Hepatocyte (in vitro differentiated cells): Measurements from ENCODE around the gene DIAPH1. TPM values are rescaled to one million over a fixed set of nuclear protein-coding genes. Genes with fewer than 3 reads are reported as not detected.

ENCODE experiments used
- DNase-seq: peaks from one replicate; pipeline ENCODE4 v3.0.0-alpha.2; 2016; ENCODE audit warnings: low spot score
- H2AFZ ChIP-seq: fragments of 200-600 bp; sonication (generic); 2 replicates; pipeline ENCODE4 v1.6.0; 2016; ENCODE audit warnings: antibody characterized with exemption, mild to moderate bottlenecking
- H3K27ac ChIP-seq: fragments of 200-600 bp; sonication (generic); 2 replicates; pipeline ENCODE4 v1.5.1; 2016; ENCODE audit warnings: mild to moderate bottlenecking
- H3K27me3 ChIP-seq: fragments of 200-600 bp; sonication (generic); 2 replicates; pipeline ENCODE4 v1.6.1; 2016
- H3K36me3 ChIP-seq: fragments of 200-600 bp; sonication (generic); replicated peaks from 2 replicates; pipeline ENCODE4 v1.5.1; 2016; ENCODE audit warnings: low read depth; ENCODE audit not compliant: insufficient read depth
- H3K4me1 ChIP-seq: fragments of 200-600 bp; sonication (generic); 2 replicates; pipeline ENCODE4 v1.5.1; 2016; ENCODE audit warnings: mild to moderate bottlenecking, moderate library complexity; ENCODE audit not compliant: insufficient read depth
- H3K4me2 ChIP-seq: fragments of 200-600 bp; sonication (generic); 2 replicates; pipeline ENCODE4 v1.6.0; 2016
- H3K4me3 ChIP-seq: fragments of 200-600 bp; sonication (generic); 2 replicates; pipeline ENCODE4 v1.5.1; 2016; ENCODE audit warnings: mild to moderate bottlenecking
- H3K79me2 ChIP-seq: fragments of 200-600 bp; sonication (generic); 2 replicates; pipeline ENCODE4 v1.6.0; 2017; ENCODE audit warnings: mild to moderate bottlenecking
- H3K9me2 ChIP-seq: fragments of 200-600 bp; sonication (generic); replicated peaks from 2 replicates; pipeline ENCODE4 v1.6.0; 2017; ENCODE audit warnings: mild to moderate bottlenecking; ENCODE audit not compliant: insufficient read depth
- H3K9me3 ChIP-seq: fragments of 200-600 bp; sonication (generic); 2 replicates; pipeline ENCODE4 v1.5.1; 2016; ENCODE audit warnings: low read depth, mild to moderate bottlenecking
- H4K20me1 ChIP-seq: fragments of 200-600 bp; sonication (generic); 2 replicates; pipeline ENCODE4 v1.6.0; 2016; ENCODE audit warnings: mild to moderate bottlenecking; ENCODE audit not compliant: insufficient read depth, poor library complexity, severe bottlenecking
- EZH2 ChIP-seq: fragments of 200-600 bp; sonication (generic); IDR thresholded peaks from 2 replicates; pipeline ENCODE4 v1.6.1; 2016; ENCODE audit warnings: antibody characterized with exemption, mild to moderate bottlenecking, borderline replicate concordance
- EZH2phosphoT487 ChIP-seq: fragments of 200-600 bp; sonication (generic); IDR thresholded peaks from one replicate; pipeline ENCODE4 v1.6.1; 2018; ENCODE audit warnings: antibody characterized with exemption, mild to moderate bottlenecking, low read depth, moderate library complexity; ENCODE audit not compliant: unreplicated experiment, severe bottlenecking
- WGBS: methylation state at CpG from one replicate; pipeline ENCODE4 v1.1.6; 2016; ENCODE audit warnings: low lambda C conversion rate; ENCODE audit errors: missing lambda C conversion rate; 5-methylcytosine and 5-hydroxymethylcytosine counted together
- polyA plus RNA-seq: library from polyadenylated mRNA; unstranded; fragments of >200 nt; fragmentation: Nextera tagmentation; extraction: Ambion mirVana; gene quantifications from 2 replicates; pipeline ENCODE4 v1.2.1, GENCODE V29; 2016
- total RNA-seq: library from RNA; depleted of rRNA; stranded (reverse); fragments of >200 nt; gene quantifications from 2 replicates; pipeline ENCODE4 v1.2.3, GENCODE V29; 2014
- TF ChIP-seq, protein P1 (sequence below): fragments of 200-600 bp; sonication (generic); IDR thresholded peaks from 2 replicates; pipeline ENCODE4 v1.5.1; 2016; ENCODE audit warnings: antibody characterized with exemption, mild to moderate bottlenecking; ENCODE audit not compliant: poor library complexity

The DIAPH1 gene
- total and polyA plus RNA-seq, 2 experiments from 2014 or later = 56.6 to 62.4 TPM

DNA sequence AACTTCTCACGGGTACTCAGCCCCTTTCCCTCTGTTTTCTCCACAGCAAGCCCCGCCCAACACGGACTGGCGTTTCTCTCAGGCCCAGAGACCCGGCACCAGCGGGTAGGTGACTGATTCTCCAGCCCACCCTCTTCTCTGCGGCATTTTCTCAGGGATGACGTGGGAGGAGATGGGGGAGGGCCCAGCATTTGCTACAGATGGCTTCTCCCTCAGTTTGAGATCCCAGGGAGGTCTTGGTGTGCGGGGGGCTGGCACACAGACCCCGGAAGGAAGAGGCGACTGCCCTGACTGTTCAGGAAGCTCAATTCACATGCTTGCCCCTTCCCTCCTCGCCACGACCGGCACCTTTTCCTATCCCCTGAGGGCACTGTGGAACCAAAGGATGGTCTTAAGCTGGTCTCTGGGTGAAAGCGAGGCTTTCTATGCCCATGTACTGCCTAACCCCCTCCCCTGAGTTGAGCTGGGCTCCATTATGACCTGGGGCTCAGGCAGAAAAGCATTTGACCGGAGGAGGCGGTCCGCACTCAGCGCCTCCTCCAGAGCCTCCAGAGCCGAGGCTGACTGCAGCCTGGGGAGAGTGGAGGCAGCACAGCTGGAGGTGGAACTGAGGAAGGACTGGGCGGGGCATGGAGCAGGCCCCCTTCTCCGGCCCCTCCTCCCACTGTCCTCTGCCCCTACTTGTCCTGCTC lies 123.9 kb downstream of the DIAPH1 start:
- Histone ChIP-seq H3K36me3 (no peaks in the 10 kb centered on the region), H3K9me2 (no peaks in the 10 kb centered on the region), H2AFZ (no peak overlapping the region), H3K79me2 (no peaks in the 10 kb centered on the region), H3K9me3 (no peaks in the 10 kb centered on the region), H3K4me2 (peak overlapping the region; percentile 68), H3K4me3 (no peak overlapping the region), H3K27ac (peak overlapping the region; percentile 69), H3K4me1 (peaks cover 19% of the 10 kb centered on the region), H3K27me3 (peaks cover 27% of the 10 kb centered on the region), H4K20me1 (no peaks in the 10 kb centered on the region)
- DNase-seq = no peak
- 33% methylated on average over 20 of the region's 22 CpGs for WGBS
- TF ChIP-seq, protein P1, sequence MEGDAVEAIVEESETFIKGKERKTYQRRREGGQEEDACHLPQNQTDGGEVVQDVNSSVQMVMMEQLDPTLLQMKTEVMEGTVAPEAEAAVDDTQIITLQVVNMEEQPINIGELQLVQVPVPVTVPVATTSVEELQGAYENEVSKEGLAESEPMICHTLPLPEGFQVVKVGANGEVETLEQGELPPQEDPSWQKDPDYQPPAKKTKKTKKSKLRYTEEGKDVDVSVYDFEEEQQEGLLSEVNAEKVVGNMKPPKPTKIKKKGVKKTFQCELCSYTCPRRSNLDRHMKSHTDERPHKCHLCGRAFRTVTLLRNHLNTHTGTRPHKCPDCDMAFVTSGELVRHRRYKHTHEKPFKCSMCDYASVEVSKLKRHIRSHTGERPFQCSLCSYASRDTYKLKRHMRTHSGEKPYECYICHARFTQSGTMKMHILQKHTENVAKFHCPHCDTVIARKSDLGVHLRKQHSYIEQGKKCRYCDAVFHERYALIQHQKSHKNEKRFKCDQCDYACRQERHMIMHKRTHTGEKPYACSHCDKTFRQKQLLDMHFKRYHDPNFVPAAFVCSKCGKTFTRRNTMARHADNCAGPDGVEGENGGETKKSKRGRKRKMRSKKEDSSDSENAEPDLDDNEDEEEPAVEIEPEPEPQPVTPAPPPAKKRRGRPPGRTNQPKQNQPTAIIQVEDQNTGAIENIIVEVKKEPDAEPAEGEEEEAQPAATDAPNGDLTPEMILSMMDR = no peak
- no peak for TF ChIP-seq EZH2
- TF ChIP-seq EZH2phosphoT487 = no peak

DNA sequence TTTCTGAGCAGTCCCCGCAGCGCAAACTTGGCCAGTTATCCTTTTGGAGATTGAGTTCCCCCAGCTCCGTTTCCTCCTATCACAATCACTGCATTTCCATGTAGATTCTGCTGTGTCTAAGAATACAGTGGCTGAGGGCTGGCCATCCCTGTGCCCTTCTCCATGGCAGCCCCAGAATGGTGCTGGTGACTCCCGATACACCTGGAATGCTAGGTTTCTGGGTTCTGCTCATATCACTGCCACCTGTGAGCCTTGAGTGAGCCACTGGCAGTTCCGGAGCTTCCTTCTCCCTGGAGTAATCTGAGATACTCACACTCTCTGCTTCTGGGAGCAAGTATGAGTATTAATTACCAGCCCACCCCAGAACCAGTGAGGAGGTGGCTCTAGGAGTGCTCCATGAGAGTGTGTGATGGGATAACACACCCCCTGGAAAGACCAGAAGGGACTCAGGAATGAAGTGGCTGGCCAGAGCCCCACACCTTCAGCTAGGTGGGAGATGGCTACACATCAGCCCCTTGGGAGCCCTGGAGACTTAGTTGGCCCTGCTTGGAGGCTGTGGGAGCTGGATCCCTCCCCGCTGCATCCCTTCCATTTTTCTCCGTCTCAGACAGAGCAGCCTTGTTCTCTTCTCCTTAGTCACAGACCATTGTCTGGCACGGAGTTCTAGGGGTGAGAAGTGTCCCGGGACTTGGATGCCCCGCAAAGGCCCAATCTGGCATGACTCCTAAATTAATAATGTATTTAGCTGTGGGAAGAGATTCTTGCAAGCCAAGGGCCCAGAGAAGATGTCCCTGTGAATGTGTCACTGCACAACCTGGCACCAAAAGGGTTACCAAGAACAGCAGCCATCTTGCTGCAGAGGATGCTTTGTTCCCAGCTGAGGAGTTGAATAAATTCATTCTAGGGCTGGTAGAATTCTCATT lies 125.0 kb downstream of the DIAPH1 start:
- Histone ChIP-seq H3K4me3 (no peak overlapping the region), H3K9me2 (no peaks in the 10 kb centered on the region), H3K27me3 (peaks cover 27% of the 10 kb centered on the region), H3K9me3 (no peaks in the 10 kb centered on the region), H3K4me2 (peak overlapping the region; percentile 68), H4K20me1 (no peaks in the 10 kb centered on the region), H3K36me3 (no peaks in the 10 kb centered on the region), H2AFZ (no peak overlapping the region), H3K27ac (peak overlapping the region; percentile 69), H3K79me2 (no peaks in the 10 kb centered on the region), H3K4me1 (peaks cover 19% of the 10 kb centered on the region)
- WGBS = 88% methylated on average over 10 of the region's 10 CpGs
- TF ChIP-seq, protein P1 = no peak
- TF ChIP-seq EZH2 = no peak
- DNase-seq = no peak

DNA sequence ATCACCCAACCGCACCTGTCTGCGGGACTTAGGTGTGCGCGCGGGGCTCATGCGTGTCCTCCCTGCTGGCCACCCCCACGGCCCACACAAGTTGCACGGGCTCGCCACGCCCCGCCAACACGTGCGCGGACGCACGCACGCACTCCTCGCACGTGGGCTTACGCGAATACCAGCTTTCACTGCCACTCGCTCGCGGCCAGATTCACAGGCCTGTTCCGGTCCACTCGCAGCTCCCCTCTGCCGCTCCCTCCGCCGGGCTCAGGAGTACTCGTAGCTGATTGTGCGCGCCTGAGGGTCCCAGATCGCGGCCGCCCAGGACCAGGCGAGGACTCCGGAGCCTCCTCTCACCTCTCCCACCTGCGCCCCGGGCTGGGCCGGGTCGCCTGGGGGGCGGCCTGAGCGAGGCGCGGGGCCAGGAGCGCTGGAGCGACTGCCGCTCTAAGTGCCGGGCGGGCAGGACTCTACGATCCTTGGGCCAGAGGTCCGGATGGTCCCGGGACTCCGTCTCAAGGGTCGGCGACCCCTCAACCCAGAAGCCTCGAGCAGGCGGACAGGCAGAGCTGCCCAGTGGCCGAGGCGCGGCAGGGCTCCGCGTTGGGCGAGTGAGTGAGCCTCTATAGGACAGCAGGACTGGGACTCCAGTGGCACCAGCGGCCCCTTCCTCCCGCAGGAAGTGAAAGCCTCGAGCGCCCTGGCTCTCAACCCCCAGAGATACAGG lies 126.5 kb downstream of the DIAPH1 start:
- Histone ChIP-seq H3K27me3 (peaks cover 27% of the 10 kb centered on the region), H3K9me2 (no peaks in the 10 kb centered on the region), H3K4me2 (peak overlapping the region; percentile 70), H3K4me1 (peaks cover 19% of the 10 kb centered on the region), H3K79me2 (no peaks in the 10 kb centered on the region), H3K9me3 (no peaks in the 10 kb centered on the region), H2AFZ (no peak overlapping the region), H3K27ac (no peak overlapping the region), H3K4me3 (no peak overlapping the region), H3K36me3 (no peaks in the 10 kb centered on the region), H4K20me1 (no peaks in the 10 kb centered on the region)
- no peak for DNase-seq
- TF ChIP-seq, protein P1 = no peak
- TF ChIP-seq EZH2 (no peak), EZH2phosphoT487 (no peak)
- 39% methylated on average over 63 of the region's 68 CpGs for WGBS
